H1 (cell line): ENCODE results near the gene NOXO1. TPM values are rescaled to one million over a fixed set of nuclear protein-coding genes. Genes with fewer than 3 reads are reported as not detected.

Source experiments
- CBX5 ChIP-seq: fragments of 300-800, 300-1000 bp; sonication (generic); IDR thresholded peaks from 2 replicates; pipeline ENCODE4 v1.7.1; 2016; ENCODE audit warnings: antibody characterized with exemption, low read length, low read depth
- polyA plus RNA-seq, 7 experiments: library from polyadenylated mRNA; depleted of rRNA in 3 of 7; stranded (reverse) in 5 of 7; unstranded in 2 of 7; fragments of >200 nt in 5 of 7; fragments of 200-250 nt in 2 of 7; gene quantifications; 1 replicate in 5 of 7; 2 replicates in 1 of 7; 4 replicates in 1 of 7; pipeline versions ENCODE4 v1.2.1 to v1.2.3, GENCODE V29; 2011 to 2013; ENCODE audit warnings: missing spikeins in 2 of 7, mixed read lengths in 2 of 7
- total RNA-seq: library from RNA; stranded (reverse); fragmentation: NEBNext Ultra II Directional; extraction: Animal tissue kit (Norgen Biotek cat#: 25700); gene quantifications from 2 replicates; pipeline ENCODE4 v1.2.1, GENCODE V29; 2021

Gene NOXO1
- total and polyA plus RNA-seq, 2 of the 8 experiments (the other 6 are each of a cell fraction or from before 2014, with no cell fraction given) = 1.3 to 2.5 TPM

GRCh38 chr16:1976216-1976520 lies 5.1 kb downstream of the NOXO1 start (continued):
- no peak for TF ChIP-seq CBX5
